Small intestine (tissue), 7 donors: Measurements from ENCODE around the gene PSIP1. TPM values are rescaled to one million over a fixed set of nuclear protein-coding genes. Genes with fewer than 3 reads are reported as not detected.
A peak's percentile ranks its signal among the peaks of the same experiment; 100 is the strongest.

Experiments
- DNase-seq, 2 donors: peaks; one replicate each; pipeline versions ENCODE4 v3.0.0 to v3.0.0-alpha.2; 2013
- FAIRE-seq: peaks from 2 replicates; lab custom pipeline; 2012; peaks lifted over from hg19 to GRCh38; lab: Jason Lieb, UNC
- H3K27ac ChIP-seq, 3 donors: one replicate each; pipeline ENCODE4 v1.5.1; 2013; ENCODE audit warnings: low read length in 2 of 3, mild to moderate bottlenecking in 2 of 3, control low read depth in 1 of 3, inconsistent platforms in 1 of 3, low read depth in 1 of 3, moderate library complexity in 1 of 3
- H3K27me3 ChIP-seq, 3 donors: one replicate each; pipeline ENCODE4 v1.6.1; 2013; ENCODE audit warnings: low read length in 3 of 3, inconsistent platforms in 1 of 3; ENCODE audit not compliant: control insufficient read depth in 3 of 3, insufficient read depth in 3 of 3
- H3K36me3 ChIP-seq, 3 donors: one replicate each; pipeline ENCODE4 v1.6.1; 2013; ENCODE audit warnings: low read length in 3 of 3, inconsistent platforms in 1 of 3, low read depth in 1 of 3, mild to moderate bottlenecking in 1 of 3, moderate library complexity in 1 of 3; ENCODE audit not compliant: control insufficient read depth in 3 of 3, insufficient read depth in 2 of 3
- H3K4me1 ChIP-seq, 3 donors: one replicate each; pipeline ENCODE4 v1.6.1; 2013; ENCODE audit warnings: low read length in 2 of 3, inconsistent platforms in 1 of 3, low read depth in 1 of 3, mild to moderate bottlenecking in 1 of 3, moderate library complexity in 1 of 3; ENCODE audit not compliant: control insufficient read depth in 3 of 3, insufficient read depth in 2 of 3
- H3K4me3 ChIP-seq, 3 donors: one replicate each; pipeline ENCODE4 v1.5.1; 2013; ENCODE audit warnings: low read length in 3 of 3, control low read depth in 1 of 3, inconsistent platforms in 1 of 3, low read depth in 1 of 3, mild to moderate bottlenecking in 1 of 3, moderate library complexity in 1 of 3
- H3K9me3 ChIP-seq, 2 donors: one replicate each; pipeline ENCODE4 v1.6.1; 2013; ENCODE audit warnings: low read depth in 1 of 2, low read length in 1 of 2; ENCODE audit not compliant: control insufficient read depth in 2 of 2, insufficient read depth in 1 of 2
- WGBS, 3 donors: extraction: QIAGEN DNeasy Blood & Tissue Kit; methylation state at CpG; one replicate each; pipeline ENCODE4 v1.1.7; 2013; 5-methylcytosine and 5-hydroxymethylcytosine counted together
- polyA plus RNA-seq, 4 donors: library from polyadenylated mRNA; stranded (reverse) in 3 of 4; unstranded in 1 of 4; fragments of 200-250 nt in 3 of 4; fragments of 120-200 nt in 1 of 4; gene quantifications; one replicate each; pipeline versions ENCODE4 v1.2.1 to v1.2.3, GENCODE V29; 2013
- donor health status: healthy with polysubstance abuse.
- donor health status: control.
- donor health status: control.
- donor health status: Bipolar disorder and iron deficiency.
- donor health status: healthy.

PSIP1 gene
- polyA plus RNA-seq, 4 donors, result 10.1 to 60.8 (median 25.3) TPM

DNA sequence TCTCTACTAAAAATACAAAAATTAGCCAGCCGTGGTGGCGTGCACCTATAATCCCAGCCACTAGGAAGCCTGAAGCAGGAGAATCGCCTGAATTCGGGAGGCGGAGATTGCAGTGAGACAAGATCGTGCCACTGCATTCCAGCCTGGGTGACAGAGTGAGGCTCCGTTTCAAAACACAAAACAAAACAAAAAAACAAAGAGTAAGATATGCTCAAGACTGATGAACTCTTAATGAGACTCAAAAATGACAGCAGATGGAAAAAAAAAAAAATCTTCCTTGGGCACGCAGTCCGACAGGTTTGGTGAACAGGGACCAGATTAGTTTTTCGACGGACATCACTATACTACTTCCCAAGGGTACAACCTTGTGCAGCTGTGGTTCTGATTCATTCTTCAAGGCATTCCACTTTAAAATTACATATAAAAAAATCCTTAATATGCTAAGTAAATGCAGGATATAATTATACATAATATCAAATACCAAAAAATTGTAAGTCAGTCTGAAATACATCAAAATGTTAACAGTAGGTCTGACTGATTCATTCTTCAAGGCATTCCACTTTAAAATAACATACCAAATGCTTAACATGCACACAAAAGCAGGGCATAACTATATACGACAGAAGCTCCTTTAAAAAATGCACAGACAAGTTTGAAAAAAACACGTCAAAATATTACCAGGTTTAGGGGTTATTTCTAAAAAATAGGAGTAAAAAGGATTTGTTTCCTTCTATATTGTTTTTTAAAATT, 12.3 kb downstream of the PSIP1 start:
- WGBS, 3 donors, result 96 to 98% (median 98%) methylated on average over 13 of the region's 13 CpGs

GRCh38 chr9:15492485-15493150, 18.2 kb downstream of the PSIP1 start:
- no peak overlapping the region for H3K27ac ChIP-seq
- FAIRE-seq, result no peak
- no peaks in the 10 kb centered on the region for H3K4me1 ChIP-seq
- H3K36me3 ChIP-seq, result peaks cover 0 to 16% (median 2%) of the 10 kb centered on the region in 3 donors
- H3K4me3 ChIP-seq, result no peak overlapping the region
- H3K9me3 ChIP-seq, result peaks cover 0 to 12% of the 10 kb centered on the region in 2 donors
- DNase-seq, result no peak
- no peaks in the 10 kb centered on the region for H3K27me3 ChIP-seq
- WGBS, 3 donors, result 93 to 98% (median 97%) methylated on average over 13 of the region's 13 CpGs

More for the DNA sequence above, 12.3 kb downstream of the PSIP1 start:
- DNase-seq, result no peak
- Histone ChIP-seq H3K4me1 (no peaks in the 10 kb centered on the region), H3K27me3 (no peaks in the 10 kb centered on the region), H3K36me3 (peaks cover 0 to 20% (median 0%) of the 10 kb centered on the region in 3 donors), H3K27ac (no peak overlapping the region), H3K4me3 (no peak overlapping the region), H3K9me3 (no peaks in the 10 kb centered on the region)
- no peak for FAIRE-seq

GRCh38 chr9:15491950-15492349, 18.8 kb downstream of the PSIP1 start:
- DNase-seq (peak; percentile 17 to 61), FAIRE-seq (no peak)
- Histone ChIP-seq H3K4me1 (no peaks in the 10 kb centered on the region), H3K4me3 (no peak overlapping the region), H3K36me3 (peaks cover 0 to 14% (median 2%) of the 10 kb centered on the region in 3 donors), H3K27ac (no peak overlapping the region), H3K9me3 (peaks cover 0 to 12% of the 10 kb centered on the region in 2 donors), H3K27me3 (no peaks in the 10 kb centered on the region)
- WGBS, 3 donors, result 92 to 100% (median 100%) methylated on average over 1 of the region's 1 CpG

- FAIRE-seq (no peak), DNase-seq (peak in 1 of 2 donors; percentile 18)
- Histone ChIP-seq H3K4me3 (no peak overlapping the region), H3K27me3 (no peaks in the 10 kb centered on the region), H3K36me3 (peaks cover 0 to 15% (median 4%) of the 10 kb centered on the region in 3 donors), H3K4me1 (no peaks in the 10 kb centered on the region), H3K9me3 (no peaks in the 10 kb centered on the region), H3K27ac (no peak overlapping the region)
- 70 to 77% (median 75%) methylated on average over 2 of the region's 2 CpGs for WGBS, 3 donors
Measured at GRCh38 chr9:15485836-15486666, 24.7 kb downstream of the PSIP1 start.

- Histone ChIP-seq H3K9me3 (no peaks in the 10 kb centered on the region), H3K4me1 (no peaks in the 10 kb centered on the region), H3K36me3 (peaks cover 0 to 15% (median 4%) of the 10 kb centered on the region in 3 donors), H3K27me3 (no peaks in the 10 kb centered on the region), H3K4me3 (no peak overlapping the region), H3K27ac (no peak overlapping the region)
- 94 to 95% (median 95%) methylated on average over 5 to 6 of the region's 6 CpGs for WGBS, 3 donors
- FAIRE-seq (no peak), DNase-seq (no peak)
Measured at GRCh38 chr9:15484802-15485201, 26.0 kb downstream of the PSIP1 start.

- no peaks in the 10 kb centered on the region for H3K27me3 ChIP-seq
- FAIRE-seq, result no peak
Measured at GRCh38 chr9:15482146-15482545, 28.6 kb downstream of the PSIP1 start.

GRCh38 chr9:15480028-15480427, 30.7 kb downstream of the PSIP1 start:
- 50 to 75% (median 66%) methylated on average over 1 of the region's 1 CpG for WGBS, 3 donors
- no peaks in the 10 kb centered on the region for H3K9me3 ChIP-seq
- peaks cover 2 to 16% (median 3%) of the 10 kb centered on the region in 3 donors for H3K36me3 ChIP-seq
- no peak overlapping the region for H3K27ac ChIP-seq
- no peaks in the 10 kb centered on the region for H3K27me3 ChIP-seq
- no peak overlapping the region for H3K4me3 ChIP-seq
- DNase-seq (peak in 1 of 2 donors; percentile 3), FAIRE-seq (no peak)
- no peaks in the 10 kb centered on the region for H3K4me1 ChIP-seq

More at GRCh38 chr9:15482146-15482545, 28.6 kb downstream of the PSIP1 start:
- 50 to 69% (median 51%) methylated on average over 1 of the region's 1 CpG for WGBS, 3 donors
- Histone ChIP-seq H3K4me3 (no peak overlapping the region), H3K36me3 (peaks cover 2 to 16% (median 2%) of the 10 kb centered on the region in 3 donors), H3K9me3 (no peaks in the 10 kb centered on the region), H3K4me1 (no peaks in the 10 kb centered on the region), H3K27ac (no peak overlapping the region)
- DNase-seq, result no peak
